Urinary bladder (tissue), 4 donors: ENCODE results near the gene SYT6. TPM values are rescaled to one million over a fixed set of nuclear protein-coding genes. Genes with fewer than 3 reads are reported as not detected.

Source experiments
- DNase-seq: peaks from one replicate; pipeline ENCODE4 v3.0.0-alpha.2; 2015; ENCODE audit errors: extremely low spot score
- H3K27ac ChIP-seq: one replicate; pipeline ENCODE4 v1.5.1; 2013; ENCODE audit warnings: low read depth, mild to moderate bottlenecking, moderate library complexity
- H3K36me3 ChIP-seq: one replicate; pipeline ENCODE4 v1.6.1; 2013; ENCODE audit warnings: mild to moderate bottlenecking, moderate library complexity; ENCODE audit not compliant: insufficient read depth
- H3K4me1 ChIP-seq: one replicate; pipeline ENCODE4 v1.6.1; 2013; ENCODE audit warnings: mild to moderate bottlenecking, moderate library complexity; ENCODE audit not compliant: insufficient read depth
- H3K4me3 ChIP-seq: one replicate; pipeline ENCODE4 v1.5.1; 2013; ENCODE audit warnings: low read depth, low read length
- WGBS: extraction: QIAGEN DNeasy Blood & Tissue Kit; methylation state at CpG from one replicate; pipeline ENCODE4 v1.1.7; 2013; 5-methylcytosine and 5-hydroxymethylcytosine counted together
- polyA plus RNA-seq: library from polyadenylated mRNA; stranded (reverse); fragments of 200-250 nt; gene quantifications from one replicate; pipeline ENCODE4 v1.2.3, GENCODE V29; 2013
- total RNA-seq: library from RNA; depleted of rRNA; stranded (reverse); fragments of >200 nt; gene quantifications from one replicate; pipeline ENCODE4 v1.2.3, GENCODE V29; 2014
- donor health status: healthy with polysubstance abuse.
- donor health status: healthy.

SYT6 gene
- total and polyA plus RNA-seq, 2 donors: 0.14 to 0.37 TPM

GRCh38 chr1:114105421-114105979, 48.2 kb downstream of the SYT6 start:
- H3K36me3 ChIP-seq: no peaks in the 10 kb centered on the region
- no peak overlapping the region for H3K4me3 ChIP-seq
- WGBS: 58% methylated on average over 14 of the region's 14 CpGs
- DNase-seq: no peak
- no peaks in the 10 kb centered on the region for H3K4me1 ChIP-seq
- no peak overlapping the region for H3K27ac ChIP-seq

- no peak for DNase-seq
- H3K36me3 ChIP-seq: no peaks in the 10 kb centered on the region
- no peak overlapping the region for H3K27ac ChIP-seq
- no peak overlapping the region for H3K4me3 ChIP-seq
- WGBS: 75% methylated on average over 3 of the region's 3 CpGs
- no peaks in the 10 kb centered on the region for H3K4me1 ChIP-seq
Observed at GRCh38 chr1:114104949-114105348, 48.7 kb downstream of the SYT6 start.

DNA sequence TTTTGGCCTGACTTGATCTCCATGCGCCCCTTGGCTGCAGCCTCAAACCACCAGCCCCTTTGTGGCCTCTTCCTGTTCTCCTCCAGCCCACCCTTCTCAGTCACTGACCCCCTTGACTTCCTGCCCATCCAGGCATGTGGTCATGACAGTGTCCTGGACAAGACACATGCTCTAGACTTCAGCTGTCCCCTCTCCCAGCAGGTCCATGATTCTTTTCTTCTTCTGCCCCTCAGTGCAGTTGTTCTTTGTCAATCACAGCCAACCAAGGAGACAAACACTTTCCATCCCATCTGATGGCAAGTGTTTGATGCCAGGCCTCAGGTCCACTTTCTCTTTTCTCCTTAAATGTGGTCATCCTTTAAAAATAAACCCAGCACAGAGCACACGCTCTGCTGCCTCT, 49.7 kb downstream of the SYT6 start:
- no peaks in the 10 kb centered on the region for H3K36me3 ChIP-seq
- H3K4me3 ChIP-seq: no peak overlapping the region
- H3K27ac ChIP-seq: no peak overlapping the region
- 89% methylated on average over 2 of the region's 2 CpGs for WGBS
- DNase-seq: no peak
- no peaks in the 10 kb centered on the region for H3K4me1 ChIP-seq

GRCh38 chr1:114102136-114102535, 51.5 kb downstream of the SYT6 start:
- no peak for DNase-seq
- Histone ChIP-seq H3K4me3 (no peak overlapping the region), H3K27ac (no peak overlapping the region), H3K4me1 (no peaks in the 10 kb centered on the region), H3K36me3 (no peaks in the 10 kb centered on the region)
- 91% methylated on average over 2 of the region's 2 CpGs for WGBS

DNA sequence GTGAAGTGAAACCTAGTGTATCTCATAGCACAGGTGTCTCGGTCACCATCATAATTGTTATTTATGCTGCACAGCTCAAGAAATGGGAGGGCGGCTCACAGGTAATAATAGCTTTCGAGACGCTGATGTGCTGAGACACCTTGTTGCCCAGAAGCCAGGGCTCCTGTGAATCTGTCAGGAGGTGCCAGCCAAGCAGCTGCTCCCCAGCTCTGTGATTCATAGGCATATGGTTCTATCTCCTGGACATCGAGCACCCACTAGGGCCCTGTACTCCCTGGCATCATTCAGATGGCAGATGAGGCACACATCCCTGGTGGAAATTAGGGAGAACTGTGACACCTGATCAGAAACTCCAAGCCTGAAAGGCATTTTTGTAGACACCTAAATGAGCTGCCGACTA, 53.5 kb downstream of the SYT6 start:
- H3K4me1 ChIP-seq: no peaks in the 10 kb centered on the region
- no peak for DNase-seq
- WGBS: 97% methylated on average over 6 of the region's 6 CpGs
- H3K36me3 ChIP-seq: no peaks in the 10 kb centered on the region
- H3K4me3 ChIP-seq: no peak overlapping the region
- H3K27ac ChIP-seq: no peak overlapping the region

- Histone ChIP-seq H3K27ac (no peak overlapping the region), H3K4me3 (no peak overlapping the region), H3K4me1 (no peaks in the 10 kb centered on the region), H3K36me3 (no peaks in the 10 kb centered on the region)
- no peak for DNase-seq
- 93% methylated on average over 4 of the region's 4 CpGs for WGBS
Observed at GRCh38 chr1:114099268-114099667, 54.4 kb downstream of the SYT6 start.

- Histone ChIP-seq H3K36me3 (no peaks in the 10 kb centered on the region), H3K4me3 (no peak overlapping the region), H3K27ac (no peak overlapping the region), H3K4me1 (no peaks in the 10 kb centered on the region)
- DNase-seq: no peak
- WGBS: 94% methylated on average over 3 of the region's 3 CpGs
Observed at GRCh38 chr1:114097109-114097508, 56.6 kb downstream of the SYT6 start.

- no peak overlapping the region for H3K27ac ChIP-seq
- no peak overlapping the region for H3K4me3 ChIP-seq
- WGBS: 64% methylated on average over 9 of the region's 9 CpGs
- H3K36me3 ChIP-seq: no peaks in the 10 kb centered on the region
- H3K4me1 ChIP-seq: no peaks in the 10 kb centered on the region
- no peak for DNase-seq
Observed at GRCh38 chr1:114094675-114095074, 59.0 kb downstream of the SYT6 start.

- H3K36me3 ChIP-seq: no peaks in the 10 kb centered on the region
- no peak for DNase-seq
- H3K27ac ChIP-seq: peak overlapping the region; percentile 41
- no peaks in the 10 kb centered on the region for H3K4me1 ChIP-seq
- 13% methylated on average over 4 of the region's 4 CpGs for WGBS
- no peak overlapping the region for H3K4me3 ChIP-seq
Observed at GRCh38 chr1:114094363-114094634, 59.4 kb downstream of the SYT6 start.

DNA sequence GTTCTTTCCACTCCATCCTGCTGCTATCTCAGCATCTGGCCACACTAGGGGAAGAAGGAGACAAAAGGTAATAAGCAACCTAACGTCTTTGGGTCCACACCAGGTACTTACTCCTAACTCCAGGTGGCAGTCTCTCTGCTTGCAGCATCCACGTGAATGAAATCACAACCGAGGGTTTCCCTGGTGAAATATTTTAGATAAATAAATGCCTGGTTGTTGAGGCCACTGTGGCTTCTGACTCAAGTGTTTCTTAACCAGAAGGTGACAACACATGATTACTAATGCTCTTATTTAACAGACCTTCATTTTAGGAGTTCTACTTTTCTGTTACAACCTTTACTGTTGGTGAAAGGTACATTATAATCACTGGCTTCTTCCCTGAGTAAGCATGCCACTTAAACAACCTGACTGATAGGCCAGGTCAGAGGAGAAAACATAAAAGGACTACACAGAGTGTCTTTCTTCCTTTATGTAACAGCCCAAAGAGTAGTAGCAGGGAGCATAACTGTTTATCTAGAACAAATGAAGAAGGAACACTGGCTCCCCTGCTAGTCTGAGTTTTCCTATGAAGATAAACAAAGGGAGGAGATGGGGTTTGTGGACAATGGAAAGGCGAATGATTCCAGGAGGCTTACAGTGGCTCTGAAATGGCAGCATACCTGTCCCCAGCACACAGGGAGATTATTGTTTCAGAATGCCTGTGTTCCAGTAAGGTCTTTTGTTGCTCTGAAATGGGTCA, 59.9 kb downstream of the SYT6 start:
- no peak overlapping the region for H3K4me3 ChIP-seq
- WGBS: 67% methylated on average over 4 of the region's 4 CpGs

DNA sequence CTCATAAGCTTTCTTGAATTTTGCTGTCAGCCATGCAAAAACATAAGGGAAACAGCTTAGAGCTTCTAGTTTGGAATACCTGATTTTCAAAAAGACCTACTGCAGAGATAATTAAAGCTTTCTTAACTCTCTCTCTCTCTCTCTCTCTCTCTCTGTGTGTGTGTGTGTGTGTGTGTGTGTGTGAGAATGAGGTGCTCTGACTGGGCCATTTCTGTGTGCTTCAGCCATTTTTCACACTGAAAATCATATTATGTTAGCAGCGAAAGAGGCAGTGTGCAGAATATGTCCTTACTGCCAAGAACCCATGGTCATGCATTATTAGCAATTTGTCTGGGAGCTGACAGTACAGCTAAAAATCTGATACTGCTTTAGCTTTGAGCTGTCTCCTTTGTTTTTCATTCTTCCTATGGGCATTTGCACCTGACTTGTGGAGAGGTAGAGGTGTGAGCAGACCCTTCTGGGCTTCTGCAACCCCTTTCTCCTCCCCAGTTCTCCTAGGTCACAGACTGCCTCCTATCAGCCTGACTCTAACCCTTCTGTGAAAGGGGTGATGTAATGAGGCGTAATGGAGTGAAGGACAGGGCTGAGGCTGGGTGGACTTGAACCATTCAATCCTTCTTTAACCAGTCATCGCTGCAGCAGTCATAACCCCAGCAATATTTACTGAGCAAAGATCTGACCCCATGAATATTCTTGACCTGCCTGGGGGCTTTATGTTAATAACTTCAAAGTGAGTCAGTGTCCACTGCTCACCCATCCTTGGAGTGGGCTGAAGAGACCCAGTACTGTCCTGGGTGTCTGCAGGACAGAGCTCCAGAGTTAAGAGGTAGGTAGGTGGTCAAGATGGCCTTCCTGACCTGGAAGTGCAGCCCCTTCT, 61.2 kb downstream of the SYT6 start:
- H3K4me3 ChIP-seq: no peak overlapping the region
- 93% methylated on average over 3 of the region's 3 CpGs for WGBS

More for the DNA sequence above, 59.9 kb downstream of the SYT6 start:
- no peak for DNase-seq
- Histone ChIP-seq H3K36me3 (no peaks in the 10 kb centered on the region), H3K4me1 (no peaks in the 10 kb centered on the region), H3K27ac (peak overlapping the region; percentile 41)

DNA sequence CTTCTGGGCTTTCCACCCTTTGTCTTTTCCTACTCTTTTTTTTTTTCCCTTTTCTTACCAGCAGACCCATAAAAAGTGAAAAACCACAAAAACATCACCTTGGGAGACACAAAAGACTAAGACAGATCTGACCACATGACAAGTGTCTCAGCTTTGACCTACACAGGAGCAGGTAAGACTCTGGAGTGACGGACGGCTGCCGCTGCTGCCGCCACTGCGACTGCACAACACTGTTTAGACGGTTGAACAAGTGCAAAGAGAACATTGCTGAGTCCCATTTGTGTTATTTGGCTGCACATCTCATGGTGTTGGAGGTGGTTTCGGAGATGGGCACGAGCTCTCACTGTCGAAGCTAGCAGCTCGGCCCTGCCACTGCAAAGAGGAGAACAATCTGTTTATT, 62.0 kb downstream of the SYT6 start:
- 90% methylated on average over 10 of the region's 10 CpGs for WGBS
- H3K4me3 ChIP-seq: no peak overlapping the region
- DNase-seq: no peak
- no peaks in the 10 kb centered on the region for H3K36me3 ChIP-seq
- H3K27ac ChIP-seq: no peak overlapping the region
- no peaks in the 10 kb centered on the region for H3K4me1 ChIP-seq

More for the DNA sequence above, 61.2 kb downstream of the SYT6 start:
- H3K4me1 ChIP-seq: no peaks in the 10 kb centered on the region
- no peaks in the 10 kb centered on the region for H3K36me3 ChIP-seq
- no peak for DNase-seq
- H3K27ac ChIP-seq: no peak overlapping the region

DNA sequence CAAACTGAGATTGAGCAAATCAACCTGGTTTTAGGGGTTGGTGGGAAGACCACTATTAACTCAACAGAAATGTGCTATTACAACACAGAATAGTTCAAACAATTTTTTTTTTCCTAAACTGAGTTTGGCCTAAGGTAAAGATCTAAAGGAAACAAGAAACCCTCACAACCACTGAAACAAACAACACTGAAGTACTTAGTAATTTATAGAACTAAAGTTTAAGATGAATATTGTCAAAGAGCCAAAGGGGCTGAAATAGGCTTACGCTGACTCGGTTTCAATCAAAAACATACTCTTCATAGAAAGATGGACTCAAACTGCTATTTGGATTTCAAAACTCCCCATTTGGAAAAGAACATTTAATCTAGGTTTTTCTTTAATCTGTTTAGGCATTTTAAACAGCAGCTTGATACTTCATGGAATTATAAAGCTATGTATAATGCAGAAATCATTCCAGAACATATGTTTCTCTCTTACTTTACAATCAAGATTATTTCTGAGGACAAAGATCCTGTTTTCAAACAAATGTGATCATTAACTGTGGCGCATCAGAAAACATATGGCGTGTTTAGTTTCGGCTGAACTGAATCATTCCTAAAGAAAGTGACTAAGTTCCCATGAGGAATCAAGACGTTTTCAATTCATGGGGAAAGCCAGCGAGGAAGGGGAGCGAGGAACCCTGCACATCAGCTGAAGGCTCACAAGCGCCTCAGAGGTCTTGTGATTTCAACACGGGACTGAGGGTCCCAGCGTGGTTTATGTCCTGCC, 62.7 kb downstream of the SYT6 start:
- Histone ChIP-seq H3K4me1 (no peaks in the 10 kb centered on the region), H3K4me3 (no peak overlapping the region), H3K27ac (no peak overlapping the region), H3K36me3 (no peaks in the 10 kb centered on the region)
- no peak for DNase-seq
- WGBS: 64% methylated on average over 11 of the region's 11 CpGs
